AML-193 (cell line): ENCODE measurements around the gene CYP26B1.

Experiments
- DNase-seq, 2 experiments: peaks; one replicate each; lab custom pipeline; 2025; lab: John Stamatoyannopoulos, UW

The CYP26B1 gene

GRCh38 chr2:72154386-72154975, 6.8 kb upstream of the CYP26B1 start:
- no peak for DNase-seq

- no peak for DNase-seq
Observed at GRCh38 chr2:72153924-72154323, 6.3 kb upstream of the CYP26B1 start.

DNA sequence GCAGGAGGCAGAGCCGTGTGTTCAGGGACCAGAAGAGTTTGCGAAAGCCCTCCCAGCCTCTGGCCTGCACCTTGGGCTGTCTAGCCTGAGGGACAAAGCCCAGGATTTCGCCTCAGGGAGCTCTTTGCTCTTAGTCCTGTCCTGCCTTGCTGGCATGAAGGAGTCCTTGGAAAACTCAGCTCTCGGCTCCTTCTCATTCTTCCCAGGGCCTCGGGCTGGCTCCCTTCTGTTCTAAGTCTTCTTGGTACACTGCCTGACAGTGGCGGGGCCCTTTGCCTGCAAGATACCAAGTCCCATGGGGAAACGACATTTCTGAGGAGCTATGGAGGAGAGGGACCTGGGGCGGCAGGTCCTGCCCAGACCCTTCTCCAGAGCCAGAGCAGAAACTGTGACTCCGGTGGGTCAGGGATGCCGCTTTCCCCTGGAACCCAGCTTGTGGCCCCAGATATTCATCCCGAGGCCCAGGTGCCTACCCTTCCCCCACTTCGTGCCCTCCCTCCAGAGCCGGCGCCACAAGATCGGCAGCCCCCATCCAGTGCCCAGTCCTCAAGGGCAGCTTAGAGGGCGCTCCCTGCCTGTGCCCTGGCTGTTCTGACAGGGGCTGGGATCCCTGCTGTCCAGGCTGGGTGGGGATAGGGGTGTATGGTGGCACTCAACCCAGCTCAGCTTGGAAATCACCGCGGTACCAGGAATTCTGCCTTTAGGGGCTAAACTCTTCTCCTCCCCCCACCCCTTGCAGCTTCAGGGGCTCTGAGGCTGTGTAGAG, 5.5 kb upstream of the CYP26B1 start:
- DNase-seq, result no peak

DNA sequence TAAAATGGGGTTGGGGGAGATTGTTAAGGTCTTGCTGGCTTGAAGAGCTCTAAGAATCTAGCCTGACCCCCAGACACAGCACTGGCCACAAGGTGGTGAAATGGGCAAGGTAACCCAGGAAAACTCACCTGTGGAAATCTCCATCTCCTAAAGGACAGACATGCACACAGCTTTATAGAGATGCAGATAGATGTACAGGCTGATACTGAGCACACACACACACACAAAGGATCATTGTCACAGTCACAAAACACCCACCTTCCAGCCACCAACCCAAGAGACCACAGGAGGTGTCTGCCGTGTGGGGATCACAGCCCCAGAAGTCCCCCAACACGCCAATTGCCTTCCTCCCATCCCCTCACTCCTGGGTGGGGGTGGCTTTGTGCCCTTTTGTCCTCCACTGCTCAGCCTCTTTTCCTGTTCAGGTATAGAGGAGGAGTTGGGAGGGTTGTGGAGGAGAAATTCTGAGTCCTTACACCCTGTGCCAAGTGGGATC, 3.2 kb upstream of the CYP26B1 start:
- no peak for DNase-seq

- DNase-seq, result peak; percentile 2 to 35
Observed at GRCh38 chr2:72150157-72150860, 2.6 kb upstream of the CYP26B1 start.

GRCh38 chr2:72149556-72150156, 2.0 kb upstream of the CYP26B1 start:
- no peak for DNase-seq

DNA sequence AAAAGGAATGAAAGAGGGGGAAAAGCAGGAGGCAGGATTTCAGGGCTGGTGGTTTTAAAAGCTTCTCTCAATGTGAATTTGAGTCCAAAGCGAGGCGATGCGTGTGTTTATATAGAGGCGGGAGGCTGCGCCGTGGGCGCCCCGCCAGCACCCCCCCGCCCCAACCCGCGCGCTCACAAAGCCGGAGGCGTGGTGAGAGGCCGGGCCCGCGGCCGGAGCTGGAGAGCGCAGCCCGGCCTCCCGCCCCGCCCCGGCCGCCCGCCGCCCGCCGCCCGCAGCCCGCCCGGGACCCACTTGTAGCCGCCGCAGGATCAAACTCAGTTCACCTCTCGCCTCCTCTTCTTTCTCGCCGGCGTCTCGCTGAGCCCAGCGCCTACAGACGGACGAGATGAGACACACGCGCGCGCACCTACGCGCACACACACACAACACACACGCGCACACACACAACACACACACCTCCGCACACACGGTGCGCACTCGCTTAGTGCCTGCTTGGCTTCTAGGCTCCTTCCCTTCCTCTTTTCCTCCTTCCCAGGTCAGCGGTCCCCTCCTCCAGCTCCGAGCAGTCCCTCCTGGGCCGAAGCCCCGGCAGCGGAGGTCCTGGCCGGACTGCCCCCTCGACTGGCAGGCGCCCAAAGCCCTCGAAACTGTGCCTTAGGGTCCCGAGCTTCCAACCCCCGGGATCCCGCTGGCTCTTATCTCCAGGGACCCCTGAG, 1.3 kb upstream of the CYP26B1 start:
- no peak for DNase-seq

- no peak for DNase-seq
Observed at GRCh38 chr2:72148003-72148836, 558 bp upstream of the CYP26B1 start.

- no peak for DNase-seq
Observed at GRCh38 chr2:72146347-72147302, 1.0 kb downstream of the CYP26B1 start.

DNA sequence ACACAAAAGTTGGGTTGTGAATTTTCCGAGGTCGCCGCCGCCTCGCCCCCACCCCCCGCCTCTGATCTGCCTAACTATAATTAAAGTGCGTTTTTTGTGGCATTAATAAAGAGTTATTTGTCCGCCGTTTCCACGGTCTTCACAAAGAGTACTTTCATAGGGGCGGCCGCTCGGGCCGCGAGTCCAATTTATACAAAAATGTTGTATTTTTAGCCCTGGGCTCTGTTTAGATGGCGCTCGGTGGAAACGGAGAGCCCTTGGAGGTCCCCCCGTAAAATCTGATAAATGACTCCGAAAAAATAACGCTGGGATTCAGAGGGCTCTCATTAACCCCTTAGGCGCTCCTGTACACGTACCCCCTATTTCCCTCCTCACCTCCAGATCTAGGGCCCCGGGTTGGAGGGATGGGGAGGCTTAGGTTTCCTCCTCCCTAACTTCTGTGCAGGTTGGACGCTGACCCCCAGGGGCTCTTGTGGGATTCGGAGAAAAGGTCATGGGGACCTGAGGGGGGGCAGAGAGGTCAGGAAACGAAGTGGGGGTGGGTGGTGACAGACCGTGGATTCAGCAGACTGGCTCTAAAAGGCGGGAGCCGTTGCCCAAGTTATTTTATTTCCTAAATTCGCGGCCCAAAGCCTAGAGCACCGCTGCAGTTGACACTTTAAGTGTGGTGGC, 1.9 kb downstream of the CYP26B1 start:
- DNase-seq, result no peak

GRCh38 chr2:72145289-72145657, 2.4 kb downstream of the CYP26B1 start:
- no peak for DNase-seq

- no peak for DNase-seq
Observed at GRCh38 chr2:72144632-72145288, 2.9 kb downstream of the CYP26B1 start.

DNA sequence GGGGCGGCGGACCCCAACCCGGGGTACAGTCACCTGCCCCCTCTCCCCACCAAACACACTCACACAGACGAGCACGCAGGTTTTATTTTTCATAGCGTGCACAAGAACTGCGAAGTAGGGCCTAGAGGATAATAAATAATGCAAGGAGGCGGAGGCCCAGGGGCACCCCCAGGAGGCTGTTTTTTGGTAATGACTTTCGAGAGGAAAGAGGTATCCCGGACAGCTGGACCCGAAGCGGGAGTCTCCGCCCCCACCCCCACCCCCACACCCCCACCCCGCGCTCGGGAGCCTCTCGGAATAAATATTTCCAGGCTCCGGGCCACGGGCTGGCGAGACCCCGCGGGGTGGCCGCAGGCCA, 3.4 kb downstream of the CYP26B1 start:
- DNase-seq, result no peak

DNA sequence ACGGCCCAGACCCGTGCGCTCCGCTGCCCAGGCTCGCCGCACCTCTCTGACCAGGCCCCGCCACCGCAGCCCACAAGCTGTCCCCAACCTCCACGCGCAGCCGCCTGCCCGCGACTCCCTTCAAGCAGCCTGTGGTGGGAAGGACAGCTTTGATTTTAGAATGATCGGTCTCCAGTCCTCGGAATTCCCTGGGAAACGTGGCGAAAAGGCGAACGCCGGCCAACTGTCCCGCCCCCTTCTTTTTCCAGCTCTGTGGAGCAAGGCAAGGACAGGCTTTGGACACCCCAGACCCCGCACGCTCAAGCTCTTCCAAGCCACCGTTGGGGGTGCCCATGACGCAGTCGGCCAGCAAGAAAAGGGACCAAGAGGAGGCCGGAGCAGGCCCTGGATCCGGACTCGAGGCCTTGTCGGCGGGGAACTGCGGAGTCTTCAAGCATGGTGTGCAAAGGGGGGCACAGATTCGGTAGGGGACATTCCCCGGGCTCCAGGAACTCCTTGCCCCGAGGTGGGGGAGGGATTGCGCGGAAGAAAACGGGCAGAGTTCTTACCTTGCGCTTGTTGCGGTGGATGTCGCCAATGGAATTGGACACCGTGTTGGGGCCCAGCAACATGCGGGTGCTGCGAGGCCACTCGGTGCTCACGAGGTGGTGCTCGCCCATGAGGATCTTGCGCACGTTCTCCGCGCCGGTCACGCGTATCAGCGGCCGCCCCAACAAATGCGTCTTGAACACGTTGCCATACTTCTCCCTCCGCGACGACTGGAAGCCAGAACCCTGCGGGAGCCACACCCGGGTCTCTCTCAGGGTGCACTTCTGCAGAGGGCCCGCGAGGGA, 4.0 kb downstream of the CYP26B1 start:
- DNase-seq, result no peak

DNA sequence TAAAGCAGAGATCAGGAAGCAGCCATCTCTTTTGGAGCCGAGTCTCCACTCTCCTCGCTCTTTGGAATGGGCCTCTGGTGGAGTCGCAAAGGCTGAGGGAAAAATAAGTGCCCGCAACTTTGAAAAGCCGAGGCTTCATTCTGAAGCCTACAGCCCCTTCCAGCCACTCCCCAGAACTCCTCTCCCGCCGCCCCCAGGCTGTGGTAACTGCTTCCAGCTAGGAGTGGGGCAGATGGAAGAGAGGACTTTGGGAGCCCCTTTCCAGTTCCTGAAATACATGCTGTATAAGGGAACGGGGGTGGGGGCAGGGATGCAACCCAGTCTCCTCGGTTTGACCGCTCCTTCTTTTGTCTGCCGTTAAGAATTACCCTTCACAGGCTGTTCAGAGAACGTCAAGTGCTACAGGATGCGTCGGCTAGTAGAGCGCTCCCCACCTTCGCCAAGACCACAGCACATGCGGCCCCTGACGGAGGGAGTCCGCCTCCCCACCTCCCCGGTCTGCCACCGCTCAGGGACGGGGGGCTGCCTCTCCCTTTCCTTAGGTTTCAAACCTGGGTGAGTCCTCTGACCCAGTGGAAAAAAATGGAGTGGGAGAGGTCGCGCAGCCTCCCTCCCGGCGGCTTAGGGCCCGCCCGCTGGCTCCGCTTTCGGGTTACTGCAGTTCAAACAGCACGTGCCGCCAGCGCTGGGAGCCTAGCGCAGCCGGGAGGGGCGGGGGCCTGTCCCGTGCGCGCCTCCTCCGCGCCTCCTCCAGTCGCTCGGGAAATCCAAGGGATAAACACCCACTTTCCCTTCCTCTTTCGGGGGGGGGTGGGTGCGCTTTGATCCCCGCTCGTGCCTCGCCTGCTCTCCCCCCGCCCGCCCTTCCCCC, 4.9 kb downstream of the CYP26B1 start:
- no peak for DNase-seq

DNA sequence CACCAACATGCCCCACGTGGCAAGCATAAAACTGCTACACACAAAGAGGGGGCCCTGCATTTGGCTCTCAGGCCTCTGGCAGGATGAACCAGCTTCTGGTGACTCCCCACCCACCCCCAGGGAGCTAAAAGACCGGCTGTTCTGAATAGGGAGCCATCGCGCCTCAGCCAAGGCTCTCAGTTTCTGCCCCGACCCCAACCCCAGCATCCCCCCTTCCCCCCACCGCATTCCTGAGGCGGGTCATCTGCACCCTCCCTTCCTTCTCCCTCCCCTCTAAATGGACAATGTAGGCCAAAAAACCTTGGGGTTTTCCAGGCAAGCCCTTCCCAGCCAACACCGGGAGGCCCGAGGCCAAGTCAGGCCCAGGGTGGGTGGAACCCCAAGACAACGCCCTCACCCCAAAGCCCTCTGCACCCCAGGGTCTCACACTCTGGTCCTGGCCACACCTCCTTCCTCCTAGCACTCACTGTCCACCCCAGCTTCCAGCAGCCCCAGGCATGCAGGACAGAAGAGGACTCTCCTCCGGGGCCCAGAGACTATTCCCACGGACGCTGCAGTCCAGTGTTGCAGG, 5.7 kb downstream of the CYP26B1 start:
- no peak for DNase-seq
